Measurements from ENCODE around the gene PCK2.
"Not testable (repeated sequence)": the region's sequence is repeated elsewhere in the genome, so short reads cannot be mapped to it uniquely, and the experiment has no call there.

The PCK2 gene

GRCh38 chr14:24102357-24103048 is 8.4 kb downstream of the PCK2 start:
- peaks cover 4% of the 10 kb centered on the region for H3K4me1 ChIP-seq (ENCODE audit: control insufficient read depth, insufficient read depth, low read length)
- peaks cover 9% of the 10 kb centered on the region for H3K36me3 ChIP-seq (ENCODE audit: insufficient read depth, low read length)
- H3K9me3 ChIP-seq (replicated peaks; ENCODE audit: low read length), result no peaks in the 10 kb centered on the region
- no peak overlapping the region for H3K9ac ChIP-seq (ENCODE audit: low read depth, low read length)
- no peak overlapping the region for H3K4me2 ChIP-seq (ENCODE audit: low read length)
- no peaks in the 10 kb centered on the region for H3K27me3 ChIP-seq (ENCODE audit: control insufficient read depth, insufficient read depth, low read length)
- no peak overlapping the region for H3K4me3 ChIP-seq (ENCODE audit: low read length)

- Histone ChIP-seq H3K4me1 (ENCODE audit: control insufficient read depth, insufficient read depth, low read length) (peaks cover 4% of the 10 kb centered on the region), H3K27me3 (ENCODE audit: control insufficient read depth, insufficient read depth, low read length) (no peaks in the 10 kb centered on the region), H3K4me3 (ENCODE audit: low read length) (no peak overlapping the region), H3K4me2 (ENCODE audit: low read length) (no peak overlapping the region), H3K9me3 (replicated peaks; ENCODE audit: low read length) (no peaks in the 10 kb centered on the region), H3K9ac (ENCODE audit: low read depth, low read length) (no peak overlapping the region), H3K36me3 (ENCODE audit: insufficient read depth, low read length) (peaks cover 9% of the 10 kb centered on the region)
These were observed 9.3 kb downstream of the PCK2 start for GRCh38 chr14:24103451-24103850.

- H3K4me1 ChIP-seq (ENCODE audit: control insufficient read depth, insufficient read depth, low read length); H3K9ac ChIP-seq (ENCODE audit: low read depth, low read length); H3K9me3 ChIP-seq (replicated peaks; ENCODE audit: low read length); H3K4me3 ChIP-seq (ENCODE audit: low read length); H3K36me3 ChIP-seq (ENCODE audit: insufficient read depth, low read length); H3K27me3 ChIP-seq (ENCODE audit: control insufficient read depth, insufficient read depth, low read length); H3K4me2 ChIP-seq (ENCODE audit: low read length): not testable (repeated sequence)
These were observed 11.6 kb downstream of the PCK2 start for GRCh38 chr14:24105609-24106239.

GRCh38 chr14:24106672-24107271 is 12.7 kb downstream of the PCK2 start:
- H3K9me3 ChIP-seq (replicated peaks; ENCODE audit: low read length), result no peaks in the 10 kb centered on the region
- no peaks in the 10 kb centered on the region for H3K36me3 ChIP-seq (ENCODE audit: insufficient read depth, low read length)
- H3K4me3 ChIP-seq (ENCODE audit: low read length), result no peak overlapping the region
- peaks cover 6% of the 10 kb centered on the region for H3K4me1 ChIP-seq (ENCODE audit: control insufficient read depth, insufficient read depth, low read length)
- H3K4me2 ChIP-seq (ENCODE audit: low read length), result no peak overlapping the region
- no peak overlapping the region for H3K9ac ChIP-seq (ENCODE audit: low read depth, low read length)
- H3K27me3 ChIP-seq (ENCODE audit: control insufficient read depth, insufficient read depth, low read length), result no peaks in the 10 kb centered on the region

GRCh38 chr14:24108336-24108874 is 14.3 kb downstream of the PCK2 start:
- Histone ChIP-seq H3K27me3 (ENCODE audit: control insufficient read depth, insufficient read depth, low read length) (no peaks in the 10 kb centered on the region), H3K4me1 (ENCODE audit: control insufficient read depth, insufficient read depth, low read length) (peaks cover 8% of the 10 kb centered on the region), H3K9me3 (replicated peaks; ENCODE audit: low read length) (no peaks in the 10 kb centered on the region), H3K9ac (ENCODE audit: low read depth, low read length) (no peak overlapping the region), H3K36me3 (ENCODE audit: insufficient read depth, low read length) (no peaks in the 10 kb centered on the region), H3K4me3 (ENCODE audit: low read length) (no peak overlapping the region), H3K4me2 (ENCODE audit: low read length) (no peak overlapping the region)

GRCh38 chr14:24110060-24110459 is 15.9 kb downstream of the PCK2 start:
- Histone ChIP-seq H3K4me3 (ENCODE audit: low read length) (no peak overlapping the region), H3K27me3 (ENCODE audit: control insufficient read depth, insufficient read depth, low read length) (no peaks in the 10 kb centered on the region), H3K36me3 (ENCODE audit: insufficient read depth, low read length) (no peaks in the 10 kb centered on the region), H3K4me2 (ENCODE audit: low read length) (no peak overlapping the region), H3K9ac (ENCODE audit: low read depth, low read length) (no peak overlapping the region), H3K4me1 (ENCODE audit: control insufficient read depth, insufficient read depth, low read length) (peaks cover 11% of the 10 kb centered on the region), H3K9me3 (replicated peaks; ENCODE audit: low read length) (no peaks in the 10 kb centered on the region)

- Histone ChIP-seq H3K27me3 (ENCODE audit: control insufficient read depth, insufficient read depth, low read length) (no peaks in the 10 kb centered on the region), H3K36me3 (ENCODE audit: insufficient read depth, low read length) (no peaks in the 10 kb centered on the region), H3K9me3 (replicated peaks; ENCODE audit: low read length) (no peaks in the 10 kb centered on the region), H3K9ac (ENCODE audit: low read depth, low read length) (no peak overlapping the region), H3K4me2 (ENCODE audit: low read length) (no peak overlapping the region), H3K4me1 (ENCODE audit: control insufficient read depth, insufficient read depth, low read length) (peaks cover 13% of the 10 kb centered on the region), H3K4me3 (ENCODE audit: low read length) (no peak overlapping the region)
These were observed 16.4 kb downstream of the PCK2 start for GRCh38 chr14:24110523-24110922.

- Histone ChIP-seq H3K36me3 (ENCODE audit: insufficient read depth, low read length) (no peaks in the 10 kb centered on the region), H3K4me3 (ENCODE audit: low read length) (peak overlapping the region; percentile 76), H3K9me3 (replicated peaks; ENCODE audit: low read length) (no peaks in the 10 kb centered on the region)
These were observed 19.3 kb downstream of the PCK2 start for GRCh38 chr14:24113379-24113800.

GRCh38 chr14:24113801-24114531 is 19.9 kb downstream of the PCK2 start:
- Histone ChIP-seq H3K4me2 (ENCODE audit: low read length) (peak overlapping the region; percentile 93), H3K27me3 (ENCODE audit: control insufficient read depth, insufficient read depth, low read length) (no peaks in the 10 kb centered on the region), H3K36me3 (ENCODE audit: insufficient read depth, low read length) (peaks cover 5% of the 10 kb centered on the region), H3K9ac (ENCODE audit: low read depth, low read length) (peak overlapping the region; percentile 91), H3K9me3 (replicated peaks; ENCODE audit: low read length) (no peaks in the 10 kb centered on the region), H3K4me3 (ENCODE audit: low read length) (peak overlapping the region; percentile 76), H3K4me1 (ENCODE audit: control insufficient read depth, insufficient read depth, low read length) (peaks cover 11% of the 10 kb centered on the region)

More at GRCh38 chr14:24113379-24113800, 19.3 kb downstream of the PCK2 start:
- H3K9ac ChIP-seq (ENCODE audit: low read depth, low read length), result peak overlapping the region; percentile 91
- peaks cover 13% of the 10 kb centered on the region for H3K4me1 ChIP-seq (ENCODE audit: control insufficient read depth, insufficient read depth, low read length)
- no peaks in the 10 kb centered on the region for H3K27me3 ChIP-seq (ENCODE audit: control insufficient read depth, insufficient read depth, low read length)
- H3K4me2 ChIP-seq (ENCODE audit: low read length), result peak overlapping the region; percentile 93

- Histone ChIP-seq H3K4me2 (ENCODE audit: low read length) (peak within 1 kb of the TSS; percentile 93), H3K4me3 (ENCODE audit: low read length) (peak within 1 kb of the TSS; percentile 76), H3K9ac (ENCODE audit: low read depth, low read length) (peak within 1 kb of the TSS; percentile 91), H3K4me1 (ENCODE audit: control insufficient read depth, insufficient read depth, low read length) (peaks cover 11% of the 10 kb centered on the region), H3K9me3 (replicated peaks; ENCODE audit: low read length) (no peaks in the 10 kb centered on the region), H3K27me3 (ENCODE audit: control insufficient read depth, insufficient read depth, low read length) (no peaks in the 10 kb centered on the region), H3K36me3 (ENCODE audit: insufficient read depth, low read length) (peaks cover 14% of the 10 kb centered on the region)
These were observed 20.7 kb downstream of the PCK2 start, which contains the start of the genes DCAF11 and NRL for GRCh38 chr14:24114532-24115421. TSS of gene DCAF11 (plus strand) at chr14:24114777. CDS start at chr14:24115595, 818 bp downstream. TSS of gene NRL (minus strand) at chr14:24114949. CDS start at chr14:24082848, 32,101 bp downstream.

Data from skeletal muscle satellite cell (primary cell).